NB4 (cell line): ENCODE measurements around the gene SNTG2.

Experiments
- DNase-seq: peaks from one replicate; pipeline ENCODE4 v3.0.0; 2010; ENCODE audit warnings: low read depth
- H3K4me3 ChIP-seq: one replicate; pipeline ENCODE4 v1.5.1; 2011; ENCODE audit warnings: mild to moderate bottlenecking, low read depth, low read length, moderate library complexity
- CTCF ChIP-seq: IDR thresholded peaks from one replicate; pipeline ENCODE4 v1.5.1; 2012; ENCODE audit warnings: low read depth, low read length
- MAX ChIP-seq: IDR thresholded peaks from 2 replicates; pipeline ENCODE4 v1.6.1; 2011; ENCODE audit warnings: low read depth, low read length
- MYC ChIP-seq: IDR thresholded peaks from 2 replicates; pipeline ENCODE4 v1.6.1; 2011; ENCODE audit warnings: low read depth, low read length
- POLR2A ChIP-seq: IDR thresholded peaks from 2 replicates; pipeline ENCODE4 v1.6.1; 2011; ENCODE audit warnings: mild to moderate bottlenecking; ENCODE audit not compliant: insufficient read length; ENCODE audit errors: extremely low read depth

Gene SNTG2

GRCh38 chr2:1039549-1039948, 88.9 kb downstream of the SNTG2 start:
- TF ChIP-seq MAX (no peak), CTCF (no peak), MYC (no peak), POLR2A (no peak)
- no peak for DNase-seq
- H3K4me3 ChIP-seq: no peak overlapping the region

GRCh38 chr2:1041012-1041805, 90.6 kb downstream of the SNTG2 start:
- no peak for DNase-seq
- H3K4me3 ChIP-seq: no peak overlapping the region
- TF ChIP-seq MYC: no peak
- no peak for TF ChIP-seq POLR2A
- no peak for TF ChIP-seq CTCF
- no peak for TF ChIP-seq MAX

- DNase-seq: no peak
- TF ChIP-seq MAX (no peak), CTCF (no peak), MYC (no peak), POLR2A (no peak)
- no peak overlapping the region for H3K4me3 ChIP-seq
Observed at GRCh38 chr2:1045109-1045508, 94.5 kb downstream of the SNTG2 start.

GRCh38 chr2:1046067-1046466, 95.4 kb downstream of the SNTG2 start:
- DNase-seq: no peak
- no peak for TF ChIP-seq MYC
- TF ChIP-seq CTCF: no peak
- TF ChIP-seq POLR2A: no peak
- no peak for TF ChIP-seq MAX
- no peak overlapping the region for H3K4me3 ChIP-seq

- no peak overlapping the region for H3K4me3 ChIP-seq
Observed at GRCh38 chr2:1047485-1047884, 96.8 kb downstream of the SNTG2 start.

More at GRCh38 chr2:1047485-1047884, 96.8 kb downstream of the SNTG2 start:
- peak; percentile 50 for DNase-seq
- peak; percentile 28 for TF ChIP-seq CTCF
- TF ChIP-seq MAX: peak; percentile 90
- no peak for TF ChIP-seq POLR2A
